ENCODE measurements around the gene CDH23. TPM values are rescaled to one million over a fixed set of nuclear protein-coding genes. Genes with fewer than 3 reads are reported as not detected.

Gene CDH23
- total and polyA plus RNA-seq, 9 of the 15 experiments (the other 6 are each of a cell fraction or from before 2014, with no cell fraction given): 0.18 to 1.2 (median 0.47) TPM

DNA sequence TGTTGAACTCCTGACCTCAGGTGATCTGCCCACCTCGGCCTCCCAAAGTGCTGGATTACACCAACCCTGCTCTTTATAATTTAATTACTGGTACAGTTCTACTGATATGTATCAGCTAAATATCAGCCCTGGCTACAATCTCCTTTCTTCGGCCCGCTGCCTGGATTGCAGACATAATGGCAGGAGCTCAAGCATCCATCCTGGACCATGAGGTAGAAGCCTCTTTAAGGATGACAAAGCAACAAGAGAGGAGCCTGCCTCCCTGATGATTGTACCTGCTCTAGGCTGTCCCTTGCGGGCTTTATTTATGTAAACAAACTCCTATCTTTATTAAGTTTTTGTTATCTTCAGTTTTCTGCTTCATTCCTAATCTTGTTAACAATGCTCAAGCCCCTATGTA is 459.9 kb downstream of the CDH23 start (continued):
- TF ChIP-seq CTBP1 (IDR thresholded peaks at IDR 0.05; ENCODE audit: borderline replicate concordance): peak; percentile 37; the same call in 1 of the 2 replicates
- TF ChIP-seq ADNP (tag; IDR thresholded peaks at IDR 0.05): peak; percentile 86
- 0 out of 2 replicates have a peak, but pooled peaks have one; percentile 40 for TF ChIP-seq PTBP1 (IDR thresholded peaks at IDR 0.05; ENCODE audit: low read depth, low read length)
- peak; percentile 27; the same call in 1 of the 2 replicates for TF ChIP-seq ZNF316 (IDR thresholded peaks at IDR 0.05)
- TF ChIP-seq NFE2 (IDR thresholded peaks at IDR 0.05; ENCODE audit: low read depth): peak; percentile 76
- TF ChIP-seq CBX3 (IDR thresholded peaks at IDR 0.05; ENCODE audit: borderline replicate concordance in 1 of 2, low read length in 2 of 2): peak in 1 of 2 experiments; percentile 60; a peak in 1 of 3 replicates
- 0 out of 2 replicates have a peak, but pooled peaks have one; percentile 29 for TF ChIP-seq MAFG (tag; conservative IDR thresholded peaks at IDR 0.05)
- peak; percentile 82 for TF ChIP-seq HLTF (IDR thresholded peaks at IDR 0.05)
- no peak for TF ChIP-seq FOXK2 (conservative IDR thresholded peaks at IDR 0.05 in 1 of 2, IDR thresholded peaks at IDR 0.05 in 1 of 2; ENCODE audit: low read depth in 2 of 2)
- TF ChIP-seq PHF20 (IDR thresholded peaks at IDR 0.05; ENCODE audit: partially characterized antibody): peak; percentile 27

DNA sequence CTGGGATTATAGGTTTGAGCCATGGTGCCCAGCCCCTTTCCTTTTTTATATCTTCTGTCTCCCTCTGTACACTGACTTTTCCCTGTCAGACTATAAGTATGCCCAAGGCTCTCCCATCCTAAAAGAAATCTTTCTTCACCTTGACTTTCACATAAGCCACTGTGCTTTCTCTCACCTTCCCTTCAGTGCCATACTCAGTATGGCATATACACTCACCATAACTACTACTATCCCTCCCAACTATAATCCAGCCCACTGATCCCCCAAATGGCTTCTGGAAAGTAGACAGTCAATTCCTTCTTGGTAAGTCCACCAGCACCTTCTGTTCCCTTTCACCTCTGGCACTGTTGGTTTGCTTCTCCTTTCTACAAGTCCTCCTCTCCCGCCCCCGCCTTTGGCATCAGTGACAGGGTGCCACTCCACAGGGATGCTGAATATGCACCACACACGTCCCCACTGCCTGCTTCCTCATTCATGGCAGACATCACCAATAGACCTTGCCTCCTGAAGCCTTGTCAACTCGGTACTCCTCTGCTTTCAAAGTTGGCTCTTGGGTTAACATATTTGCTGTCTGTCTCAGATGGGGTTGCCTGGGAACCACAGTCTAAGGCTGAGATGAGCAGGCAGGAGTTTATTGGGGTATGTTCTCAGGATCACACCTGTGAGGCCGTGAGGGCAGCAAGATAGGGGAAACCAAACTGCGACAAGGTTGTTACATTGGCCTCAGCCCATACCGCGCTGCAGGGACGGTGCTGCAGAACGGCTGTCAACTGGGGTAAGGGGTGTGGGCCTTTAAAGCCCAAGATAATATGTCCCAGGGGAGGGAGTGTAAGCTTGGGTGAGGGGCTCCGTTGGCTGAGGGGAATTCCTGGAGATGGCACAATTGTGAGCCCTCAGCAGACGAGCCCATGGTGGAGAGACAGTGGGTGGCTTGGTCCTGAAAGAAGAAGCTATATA is 461.5 kb downstream of the CDH23 start:
- 66% methylated on average over 12 of the region's 12 CpGs for WGBS (ENCODE audit: insufficient coverage, low coverage, missing lambda C conversion rate)
- FAIRE-seq: no peak
- H3K4me1 ChIP-seq (replicated peaks in 1 of 2; ENCODE audit: control insufficient read depth in 2 of 2, insufficient read depth in 2 of 2, low read length in 2 of 2): peaks cover 57 to 59% of the 10 kb centered on the region in 2 experiments
- TF ChIP-seq, protein P1, sequence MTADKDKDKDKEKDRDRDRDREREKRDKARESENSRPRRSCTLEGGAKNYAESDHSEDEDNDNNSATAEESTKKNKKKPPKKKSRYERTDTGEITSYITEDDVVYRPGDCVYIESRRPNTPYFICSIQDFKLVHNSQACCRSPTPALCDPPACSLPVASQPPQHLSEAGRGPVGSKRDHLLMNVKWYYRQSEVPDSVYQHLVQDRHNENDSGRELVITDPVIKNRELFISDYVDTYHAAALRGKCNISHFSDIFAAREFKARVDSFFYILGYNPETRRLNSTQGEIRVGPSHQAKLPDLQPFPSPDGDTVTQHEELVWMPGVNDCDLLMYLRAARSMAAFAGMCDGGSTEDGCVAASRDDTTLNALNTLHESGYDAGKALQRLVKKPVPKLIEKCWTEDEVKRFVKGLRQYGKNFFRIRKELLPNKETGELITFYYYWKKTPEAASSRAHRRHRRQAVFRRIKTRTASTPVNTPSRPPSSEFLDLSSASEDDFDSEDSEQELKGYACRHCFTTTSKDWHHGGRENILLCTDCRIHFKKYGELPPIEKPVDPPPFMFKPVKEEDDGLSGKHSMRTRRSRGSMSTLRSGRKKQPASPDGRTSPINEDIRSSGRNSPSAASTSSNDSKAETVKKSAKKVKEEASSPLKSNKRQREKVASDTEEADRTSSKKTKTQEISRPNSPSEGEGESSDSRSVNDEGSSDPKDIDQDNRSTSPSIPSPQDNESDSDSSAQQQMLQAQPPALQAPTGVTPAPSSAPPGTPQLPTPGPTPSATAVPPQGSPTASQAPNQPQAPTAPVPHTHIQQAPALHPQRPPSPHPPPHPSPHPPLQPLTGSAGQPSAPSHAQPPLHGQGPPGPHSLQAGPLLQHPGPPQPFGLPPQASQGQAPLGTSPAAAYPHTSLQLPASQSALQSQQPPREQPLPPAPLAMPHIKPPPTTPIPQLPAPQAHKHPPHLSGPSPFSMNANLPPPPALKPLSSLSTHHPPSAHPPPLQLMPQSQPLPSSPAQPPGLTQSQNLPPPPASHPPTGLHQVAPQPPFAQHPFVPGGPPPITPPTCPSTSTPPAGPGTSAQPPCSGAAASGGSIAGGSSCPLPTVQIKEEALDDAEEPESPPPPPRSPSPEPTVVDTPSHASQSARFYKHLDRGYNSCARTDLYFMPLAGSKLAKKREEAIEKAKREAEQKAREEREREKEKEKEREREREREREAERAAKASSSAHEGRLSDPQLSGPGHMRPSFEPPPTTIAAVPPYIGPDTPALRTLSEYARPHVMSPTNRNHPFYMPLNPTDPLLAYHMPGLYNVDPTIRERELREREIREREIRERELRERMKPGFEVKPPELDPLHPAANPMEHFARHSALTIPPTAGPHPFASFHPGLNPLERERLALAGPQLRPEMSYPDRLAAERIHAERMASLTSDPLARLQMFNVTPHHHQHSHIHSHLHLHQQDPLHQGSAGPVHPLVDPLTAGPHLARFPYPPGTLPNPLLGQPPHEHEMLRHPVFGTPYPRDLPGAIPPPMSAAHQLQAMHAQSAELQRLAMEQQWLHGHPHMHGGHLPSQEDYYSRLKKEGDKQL (CRISPR knock-in tag; IDR thresholded peaks at IDR 0.05; ENCODE audit: borderline replicate concordance): no peak
- no peak for TF ChIP-seq ZBTB7A (IDR thresholded peaks at IDR 0.05; ENCODE audit: borderline replicate concordance, control insufficient read depth, low read depth, low read length)

More for the DNA sequence above, 461.5 kb downstream of the CDH23 start:
- Histone ChIP-seq H3K4me2 (ENCODE audit: insufficient read depth, low read length) (no peak overlapping the region), H3K9me1 (ENCODE audit: control insufficient read depth, insufficient read depth, low read length) (no peaks in the 10 kb centered on the region), H4K20me1 (replicated peaks; ENCODE audit: control insufficient read depth, insufficient read depth, low read length) (no peaks in the 10 kb centered on the region), H3K79me2 (ENCODE audit: control insufficient read depth, insufficient read depth, low read length) (no peaks in the 10 kb centered on the region), H3K27ac (ENCODE audit: extremely low read depth, low read depth, low read length) (no peak overlapping the region), H2AFZ (ENCODE audit: low read depth, low read length) (peak overlapping the region; percentile 34; the same call in 1 of the 2 replicates), H3K4me3 (no peak overlapping the region), H3K9me3 (replicated peaks; ENCODE audit: control insufficient read depth, insufficient read depth, low read depth, low read length) (no peaks in the 10 kb centered on the region), H3K27me3 (ENCODE audit: control insufficient read depth in 2 of 2, insufficient read depth in 2 of 2, low read length in 2 of 2) (no peaks in the 10 kb centered on the region), H3K9ac (ENCODE audit: insufficient read depth in 1 of 2, low read depth in 2 of 2, low read length in 2 of 2) (peak overlapping the region in 1 of 2 experiments; percentile 75; a peak in 1 of 4 replicates), H3K36me3 (ENCODE audit: control insufficient read depth, insufficient read depth, low read length) (no peaks in the 10 kb centered on the region)
- ChIA-PET CTCF (ENCODE audit: low intra/inter-chr PET ratio) (no interaction called here), POLR2A (interaction anchor here (0.6 to 4.1 kb wide), 3 partner anchors 8 to 469 kb away, joined by 4 to 84 read pairs (median 34); partner anchors contain the start of gene PSAP)
- DNase-seq (ENCODE audit: extremely low read depth in 1 of 4, low spot score in 3 of 4) (no peak), ATAC-seq (no peak)
- intact Hi-C loops (cut with micrococcal nuclease): no loop called here
- BruUV-seq (replicated peaks): no TSS peak
- in situ Hi-C loops (cut with MboI): no loop called here
